HG03469 (cell line): ENCODE data around the gene GATD1.

ENCODE experiments used
- ATAC-seq: cut with Tn5 transposase; IDR thresholded peaks from one replicate; pipeline ENCODE4 v1.9.1; 2021; ENCODE audit warnings: mild to moderate bottlenecking, moderate library complexity, moderate number of reproducible peaks; ENCODE audit not compliant: unreplicated experiment

Gene GATD1

GRCh38 chr11:813072-813455 lies 35.8 kb upstream of the GATD1 start:
- ATAC-seq, result no peak

- no peak for ATAC-seq
Measured at GRCh38 chr11:812390-812789, 35.1 kb upstream of the GATD1 start.

DNA sequence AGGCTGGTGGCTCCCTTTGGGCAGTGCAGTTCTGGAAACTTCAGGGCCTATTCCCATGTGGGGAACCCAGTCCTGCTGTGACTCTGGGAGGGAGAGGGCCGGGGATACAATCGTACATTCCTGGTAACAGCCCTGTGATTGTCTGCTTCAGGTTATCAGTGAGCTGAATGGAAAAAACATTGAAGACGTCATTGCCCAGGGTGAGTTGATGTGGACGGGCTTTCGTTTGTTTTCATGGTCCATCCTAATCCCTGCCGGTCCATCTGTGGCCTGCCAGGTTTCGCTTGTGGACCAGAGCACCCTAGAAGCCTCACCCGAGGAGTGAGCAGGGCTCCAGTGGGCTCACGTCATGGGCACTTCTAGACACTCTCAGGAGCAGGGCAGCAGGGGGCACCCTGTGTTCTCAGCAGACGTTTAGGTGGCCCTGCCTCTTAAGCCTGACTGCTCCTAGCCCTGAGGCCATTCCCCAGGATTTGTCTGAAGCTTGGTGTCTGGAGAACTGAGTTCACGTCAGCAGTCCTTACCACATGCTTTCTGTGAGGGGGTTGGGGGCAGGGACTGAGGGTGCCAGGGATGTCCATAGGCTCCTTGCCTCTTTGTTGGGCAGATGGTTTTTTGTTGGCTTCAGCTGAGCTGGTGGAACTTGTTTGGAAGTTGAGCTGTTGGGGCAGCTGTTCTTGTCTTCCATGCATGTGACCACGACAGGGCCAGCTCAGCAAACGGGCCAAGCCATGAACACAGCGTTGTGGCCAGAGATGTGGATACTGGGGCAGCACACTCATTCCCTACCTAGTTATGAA lies 34.4 kb upstream of the GATD1 start:
- ATAC-seq, result no peak

DNA sequence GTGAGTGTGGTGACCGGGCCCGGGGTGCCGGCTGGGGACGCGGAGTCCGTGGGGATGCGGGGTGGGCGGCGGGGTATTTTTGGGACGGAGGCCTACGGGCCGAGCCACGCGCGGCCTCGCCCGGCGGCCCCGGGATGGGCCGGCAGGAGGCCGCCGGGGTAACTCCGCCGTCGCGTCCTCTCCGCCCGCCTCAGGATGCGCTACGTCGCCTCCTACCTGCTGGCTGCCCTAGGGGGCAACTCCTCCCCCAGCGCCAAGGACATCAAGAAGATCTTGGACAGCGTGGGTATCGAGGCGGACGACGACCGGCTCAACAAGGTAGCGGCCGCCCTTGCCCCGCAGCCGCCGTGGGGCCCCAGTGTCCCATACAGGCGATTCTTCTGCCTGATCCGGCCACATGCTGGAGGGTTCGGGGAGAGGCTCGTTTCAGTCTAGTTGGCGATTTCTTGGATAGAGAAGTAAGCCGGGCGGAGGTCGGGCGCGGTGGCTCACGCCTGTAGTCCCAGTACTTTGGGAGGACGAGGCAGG lies 32.8 kb upstream of the GATD1 start:
- ATAC-seq, result no peak

DNA sequence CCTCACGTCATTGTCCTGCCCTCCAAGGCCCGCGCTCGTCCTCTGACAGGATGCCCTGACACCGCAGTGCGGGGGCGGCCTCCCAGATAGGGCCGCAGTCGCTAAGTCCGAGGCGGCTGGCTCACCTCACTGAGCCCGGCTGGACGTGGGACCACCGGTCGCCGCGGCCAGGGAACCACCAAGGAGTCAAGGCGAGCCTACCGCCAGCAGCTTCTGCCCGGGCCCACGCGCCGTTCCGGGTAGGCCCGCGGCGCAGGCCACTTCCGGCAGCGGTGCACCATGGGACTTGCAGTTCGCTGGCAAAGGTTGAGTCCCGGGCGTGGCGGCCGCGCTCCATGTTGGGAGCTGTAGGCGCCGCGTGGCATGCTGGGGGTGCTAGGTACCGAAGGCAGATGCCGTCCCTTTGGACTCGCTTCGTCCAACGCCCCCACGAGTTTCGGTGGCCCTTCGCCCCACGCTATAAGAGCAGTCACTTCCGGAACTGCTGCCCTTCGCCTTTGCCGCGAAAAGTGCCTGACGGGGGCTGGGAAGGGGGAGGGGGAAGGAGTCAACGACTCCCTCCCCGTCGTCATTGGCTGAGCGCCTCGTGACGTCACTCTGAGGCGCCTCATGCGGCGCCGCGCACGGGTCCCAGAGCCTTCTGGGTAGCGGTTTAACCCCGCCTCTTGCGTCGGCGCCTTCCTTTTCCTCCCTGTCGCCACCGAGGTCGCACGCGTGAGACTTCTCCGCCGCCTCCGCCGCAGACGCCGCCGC lies 32.2 kb upstream of the GATD1 start, which contains the start of gene RPLP2:
RPLP2 (plus strand) TSS at position 681 of the 753 bp plus-strand sequence. CDS start 268 bp downstream, outside the sequence.
- ATAC-seq, result peak; percentile 55

DNA sequence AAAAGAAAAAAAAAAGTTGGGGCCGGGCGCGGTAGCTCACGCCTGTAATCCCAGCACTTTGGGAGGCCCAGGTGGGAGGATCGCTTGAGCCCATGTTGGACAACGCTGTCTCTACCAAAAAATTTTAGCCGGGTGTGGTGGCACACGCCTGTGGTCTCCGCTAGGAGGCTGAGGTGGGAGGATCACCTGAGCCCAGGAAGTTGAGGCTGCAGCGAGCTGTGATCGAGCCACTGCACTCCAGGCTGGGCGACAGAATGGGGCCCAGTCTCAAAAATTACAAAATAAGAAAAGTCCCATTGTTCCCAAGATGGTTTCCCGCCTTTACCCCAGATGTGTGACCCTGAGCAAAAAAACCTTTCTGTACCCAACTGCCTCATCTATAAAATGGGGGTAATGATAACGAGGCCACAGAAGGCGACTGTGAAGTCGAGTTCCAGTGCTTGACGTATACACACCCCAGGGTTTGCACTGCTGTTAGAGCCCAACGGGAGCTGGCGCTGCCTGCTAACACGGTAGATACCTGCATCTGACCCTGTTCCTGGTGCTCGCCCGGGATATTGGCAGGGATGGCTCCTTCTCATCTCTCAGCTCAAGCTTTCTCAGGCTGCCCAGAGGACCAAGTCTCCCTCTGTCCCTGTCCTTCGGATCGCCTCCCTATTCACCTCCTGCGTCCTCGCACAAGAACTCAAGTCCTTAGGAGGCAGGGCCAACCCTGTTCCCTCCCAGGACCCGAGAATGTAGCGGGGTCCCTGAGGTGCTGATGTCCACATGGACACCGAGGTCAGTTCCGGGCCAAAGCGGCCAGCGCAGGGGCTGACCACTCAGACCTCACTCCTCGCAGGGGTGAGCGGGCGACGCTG lies 31.4 kb upstream of the GATD1 start:
- ATAC-seq, result no peak

DNA sequence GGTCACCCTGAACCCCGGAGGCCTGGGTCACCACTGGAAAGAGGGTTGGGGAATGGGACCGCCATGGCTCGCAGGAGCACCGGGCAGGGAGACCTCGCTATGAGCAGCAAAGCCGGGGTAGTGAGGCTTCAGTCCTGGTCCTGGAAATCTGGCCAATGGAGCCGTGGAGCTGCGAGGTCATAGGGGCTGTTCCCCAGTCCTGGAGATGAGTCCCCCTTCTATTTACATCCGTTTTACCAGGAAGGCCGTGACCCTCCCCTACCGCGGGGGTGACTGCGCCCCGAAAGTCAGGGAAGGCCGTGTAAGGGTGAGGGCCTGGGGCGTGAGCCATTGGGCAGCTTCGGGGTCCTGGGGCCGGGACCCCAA lies 27.3 kb upstream of the GATD1 start:
- ATAC-seq, result no peak

- ATAC-seq, result no peak
Measured at GRCh38 chr11:803770-804598, 26.7 kb upstream of the GATD1 start.

DNA sequence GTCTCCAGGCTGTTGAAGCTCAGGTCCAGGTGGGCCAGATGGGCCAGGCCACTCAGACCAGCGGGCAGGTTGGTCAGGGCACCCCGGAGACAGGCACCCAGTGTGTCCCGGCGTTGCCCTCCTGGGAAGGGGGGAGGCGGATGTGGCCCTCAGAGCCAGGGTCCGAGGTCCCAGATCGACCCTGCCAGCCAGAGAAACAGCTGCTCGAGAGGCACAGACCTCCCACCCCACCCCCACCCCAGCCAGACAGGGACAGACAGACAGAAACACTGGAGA lies 26.1 kb upstream of the GATD1 start:
- ATAC-seq, result no peak

- no peak for ATAC-seq
Measured at GRCh38 chr11:802693-803466, 25.6 kb upstream of the GATD1 start.

- ATAC-seq, result no peak
Measured at GRCh38 chr11:802018-802617, 24.8 kb upstream of the GATD1 start.

DNA sequence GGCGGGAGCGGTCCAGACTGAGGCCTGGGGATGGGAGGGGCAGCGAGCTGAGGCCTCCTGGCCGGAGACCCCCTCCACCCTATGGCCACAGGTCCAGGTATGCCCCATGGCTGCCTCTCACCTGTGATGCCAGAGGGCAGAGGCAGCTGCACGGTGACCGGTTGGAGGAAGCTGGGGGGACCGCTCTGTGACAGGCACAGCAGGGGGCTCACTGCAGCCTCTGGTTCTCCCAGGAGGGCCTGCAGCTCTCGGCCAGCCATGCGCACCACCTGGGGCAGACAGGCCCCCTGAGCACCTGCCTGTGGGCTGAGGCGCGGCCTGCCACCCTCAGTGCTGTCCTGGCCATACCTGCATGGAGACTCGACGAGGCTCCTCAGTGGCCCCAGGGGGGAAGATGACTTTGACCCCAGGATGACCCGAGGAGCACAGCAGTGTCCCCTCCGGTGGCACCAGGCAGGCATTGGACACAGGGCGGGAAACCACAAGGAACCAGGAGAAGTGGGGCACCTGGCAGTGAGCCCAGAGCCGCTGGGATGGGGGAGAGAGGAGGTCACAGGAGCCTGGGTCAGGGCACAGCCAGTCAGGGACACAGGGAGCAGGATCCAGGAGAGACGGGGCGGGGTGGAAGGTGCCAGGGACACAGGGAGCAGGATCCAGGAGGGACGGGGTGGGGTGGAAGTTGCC lies 24.0 kb upstream of the GATD1 start:
- no peak for ATAC-seq

DNA sequence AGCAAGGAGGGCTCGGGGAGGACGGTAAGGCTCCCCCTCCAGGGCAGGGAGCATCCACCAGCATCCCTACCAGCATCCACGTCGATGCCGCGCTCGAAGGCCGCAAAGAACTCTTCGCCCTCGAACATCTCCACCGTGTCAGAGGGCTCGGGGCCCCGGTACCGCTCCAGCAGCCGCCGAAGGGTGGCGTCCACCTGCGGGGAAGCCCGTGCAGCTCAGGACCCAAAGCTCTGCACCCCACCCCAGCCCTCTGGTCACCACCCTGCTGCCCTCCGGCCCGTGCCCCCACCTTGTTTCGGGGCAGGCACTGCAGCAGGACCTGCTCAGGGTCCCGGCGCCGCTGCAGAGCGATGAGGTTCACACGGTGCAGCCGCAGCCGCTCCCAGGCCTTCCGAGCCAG lies 23.2 kb upstream of the GATD1 start:
- no peak for ATAC-seq

GRCh38 chr11:799641-800316 lies 22.5 kb upstream of the GATD1 start:
- ATAC-seq, result no peak

GRCh38 chr11:798093-798713 lies 20.9 kb upstream of the GATD1 start, which contains the start of gene SLC25A22:
Gene SLC25A22, minus strand, starts transcription at chr11:798281. Its CDS starts 3,275 bp downstream, at chr11:795006.
- peak; percentile 44 for ATAC-seq

GRCh38 chr11:797296-798092 lies 20.2 kb upstream of the GATD1 start:
- ATAC-seq, result peak; percentile 10
